ENCODE results near the gene RNF34.

The RNF34 gene

DNA sequence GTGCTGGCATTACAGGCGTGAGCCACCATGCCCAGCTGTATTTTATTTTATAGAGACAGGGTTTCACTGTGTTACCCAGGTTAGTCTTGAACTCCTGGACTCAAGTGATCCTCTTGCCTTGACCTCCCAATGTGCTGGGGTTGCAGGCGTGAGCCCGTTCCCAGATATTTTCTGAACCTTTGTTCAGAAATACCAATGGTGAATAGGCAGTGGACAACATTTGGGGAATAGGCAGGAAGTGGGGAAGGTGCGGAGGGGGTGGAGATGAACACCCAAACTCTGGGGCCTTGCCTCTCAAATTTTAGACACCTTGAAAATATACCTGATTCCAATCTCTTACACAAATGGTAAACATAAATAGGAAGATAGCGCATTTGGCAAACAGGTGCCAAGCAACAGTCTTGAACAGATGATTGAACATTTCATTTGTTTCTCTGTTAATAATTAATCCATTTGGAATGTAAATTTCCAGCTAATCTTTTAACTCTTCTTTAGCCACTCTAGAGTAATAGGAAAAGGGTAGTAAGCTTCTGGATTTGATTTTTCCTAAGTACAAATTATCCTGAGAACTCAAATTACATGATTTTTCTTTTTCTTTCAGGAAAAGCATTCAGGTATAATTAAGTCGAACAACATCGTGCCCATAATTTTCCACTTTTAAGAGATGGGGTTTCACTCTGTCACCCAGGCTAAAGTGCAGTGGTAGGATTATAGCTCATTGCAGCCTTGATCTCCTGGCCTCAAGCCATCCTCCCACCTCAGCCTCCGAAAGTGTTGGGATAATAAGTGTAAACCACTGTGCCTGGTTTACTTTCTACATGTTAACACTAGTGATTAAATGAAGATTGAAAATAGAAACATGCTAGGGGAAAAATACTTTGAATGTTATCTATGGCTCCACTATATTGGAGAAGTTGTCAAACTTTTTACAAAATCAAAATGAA is 22.9 kb upstream of the RNF34 start:
- no peak for TF ChIP-seq TAF1 (IDR thresholded peaks at IDR 0.05; ENCODE audit: borderline replicate concordance, insufficient read depth, low read length)
- no peak for TF ChIP-seq FOXP2 (optimal IDR thresholded peaks at IDR 0.05; ENCODE audit: borderline replicate concordance, extremely low read depth, extremely low read length, insufficient read depth)
- TF ChIP-seq SIN3A (IDR thresholded peaks at IDR 0.05; ENCODE audit: borderline replicate concordance, insufficient read depth, low read length) = no peak
- TF ChIP-seq, protein P1, sequence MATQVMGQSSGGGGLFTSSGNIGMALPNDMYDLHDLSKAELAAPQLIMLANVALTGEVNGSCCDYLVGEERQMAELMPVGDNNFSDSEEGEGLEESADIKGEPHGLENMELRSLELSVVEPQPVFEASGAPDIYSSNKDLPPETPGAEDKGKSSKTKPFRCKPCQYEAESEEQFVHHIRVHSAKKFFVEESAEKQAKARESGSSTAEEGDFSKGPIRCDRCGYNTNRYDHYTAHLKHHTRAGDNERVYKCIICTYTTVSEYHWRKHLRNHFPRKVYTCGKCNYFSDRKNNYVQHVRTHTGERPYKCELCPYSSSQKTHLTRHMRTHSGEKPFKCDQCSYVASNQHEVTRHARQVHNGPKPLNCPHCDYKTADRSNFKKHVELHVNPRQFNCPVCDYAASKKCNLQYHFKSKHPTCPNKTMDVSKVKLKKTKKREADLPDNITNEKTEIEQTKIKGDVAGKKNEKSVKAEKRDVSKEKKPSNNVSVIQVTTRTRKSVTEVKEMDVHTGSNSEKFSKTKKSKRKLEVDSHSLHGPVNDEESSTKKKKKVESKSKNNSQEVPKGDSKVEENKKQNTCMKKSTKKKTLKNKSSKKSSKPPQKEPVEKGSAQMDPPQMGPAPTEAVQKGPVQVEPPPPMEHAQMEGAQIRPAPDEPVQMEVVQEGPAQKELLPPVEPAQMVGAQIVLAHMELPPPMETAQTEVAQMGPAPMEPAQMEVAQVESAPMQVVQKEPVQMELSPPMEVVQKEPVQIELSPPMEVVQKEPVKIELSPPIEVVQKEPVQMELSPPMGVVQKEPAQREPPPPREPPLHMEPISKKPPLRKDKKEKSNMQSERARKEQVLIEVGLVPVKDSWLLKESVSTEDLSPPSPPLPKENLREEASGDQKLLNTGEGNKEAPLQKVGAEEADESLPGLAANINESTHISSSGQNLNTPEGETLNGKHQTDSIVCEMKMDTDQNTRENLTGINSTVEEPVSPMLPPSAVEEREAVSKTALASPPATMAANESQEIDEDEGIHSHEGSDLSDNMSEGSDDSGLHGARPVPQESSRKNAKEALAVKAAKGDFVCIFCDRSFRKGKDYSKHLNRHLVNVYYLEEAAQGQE (IDR thresholded peaks at IDR 0.05; ENCODE audit: insufficient read depth in 1 of 2, low read depth in 2 of 2, low read length in 2 of 2) = no peak
- no peak for TF ChIP-seq POLR2AphosphoS5 (IDR thresholded peaks at IDR 0.05; ENCODE audit: low read depth, low read length)

DNA sequence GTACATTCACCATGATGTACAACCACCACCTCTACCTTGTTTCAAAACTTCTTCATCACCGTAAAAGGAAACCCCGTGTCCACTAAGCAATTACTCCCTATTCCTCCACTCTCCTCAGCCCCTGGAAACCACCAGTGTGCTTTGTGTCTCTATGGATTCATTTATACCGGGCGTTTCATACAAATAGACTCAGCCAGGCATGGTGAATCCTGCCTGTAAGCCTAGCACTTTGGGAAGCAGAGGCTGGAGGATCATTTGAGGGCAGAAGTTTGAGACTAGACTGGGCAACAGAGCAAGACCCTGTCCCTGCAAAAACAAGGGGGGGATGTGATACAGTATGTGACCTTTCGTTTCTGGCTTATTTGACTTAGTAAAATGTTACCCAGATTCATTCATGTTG is 21.2 kb upstream of the RNF34 start:
- TF ChIP-seq SIN3A (IDR thresholded peaks at IDR 0.05; ENCODE audit: borderline replicate concordance, insufficient read depth, low read length) (no peak), TAF1 (IDR thresholded peaks at IDR 0.05; ENCODE audit: borderline replicate concordance, insufficient read depth, low read length) (no peak), POLR2AphosphoS5 (IDR thresholded peaks at IDR 0.05; ENCODE audit: low read depth, low read length) (no peak), FOXP2 (optimal IDR thresholded peaks at IDR 0.05; ENCODE audit: borderline replicate concordance, extremely low read depth, extremely low read length, insufficient read depth) (no peak)
- TF ChIP-seq, protein P1 (IDR thresholded peaks at IDR 0.05; ENCODE audit: insufficient read depth in 1 of 2, low read depth in 2 of 2, low read length in 2 of 2) = no peak

DNA sequence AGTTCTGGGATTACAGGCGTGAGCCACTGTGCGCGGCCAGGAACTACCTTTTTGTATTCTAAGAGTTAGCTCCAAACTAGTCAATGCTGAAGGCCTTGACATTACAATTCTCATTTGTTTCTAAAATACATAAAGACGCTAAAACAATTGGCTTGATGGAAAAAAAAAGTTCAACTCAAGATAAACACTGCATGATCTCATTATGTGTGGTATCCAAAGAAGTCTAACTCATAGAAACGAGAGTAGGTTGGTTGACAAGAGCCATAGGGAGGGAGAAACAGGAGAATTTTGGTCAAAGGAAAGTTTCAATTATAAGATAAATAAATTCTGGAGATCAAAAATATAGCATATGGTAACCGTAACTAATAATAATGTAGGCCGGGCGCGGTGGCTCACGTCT is 20.0 kb upstream of the RNF34 start:
- TF ChIP-seq TAF1 (IDR thresholded peaks at IDR 0.05; ENCODE audit: borderline replicate concordance, insufficient read depth, low read length) (no peak), SIN3A (IDR thresholded peaks at IDR 0.05; ENCODE audit: borderline replicate concordance, insufficient read depth, low read length) (no peak), FOXP2 (optimal IDR thresholded peaks at IDR 0.05; ENCODE audit: borderline replicate concordance, extremely low read depth, extremely low read length, insufficient read depth) (no peak), POLR2AphosphoS5 (IDR thresholded peaks at IDR 0.05; ENCODE audit: low read depth, low read length) (no peak)
- TF ChIP-seq, protein P1 (IDR thresholded peaks at IDR 0.05; ENCODE audit: insufficient read depth in 1 of 2, low read depth in 2 of 2, low read length in 2 of 2) = no peak

DNA sequence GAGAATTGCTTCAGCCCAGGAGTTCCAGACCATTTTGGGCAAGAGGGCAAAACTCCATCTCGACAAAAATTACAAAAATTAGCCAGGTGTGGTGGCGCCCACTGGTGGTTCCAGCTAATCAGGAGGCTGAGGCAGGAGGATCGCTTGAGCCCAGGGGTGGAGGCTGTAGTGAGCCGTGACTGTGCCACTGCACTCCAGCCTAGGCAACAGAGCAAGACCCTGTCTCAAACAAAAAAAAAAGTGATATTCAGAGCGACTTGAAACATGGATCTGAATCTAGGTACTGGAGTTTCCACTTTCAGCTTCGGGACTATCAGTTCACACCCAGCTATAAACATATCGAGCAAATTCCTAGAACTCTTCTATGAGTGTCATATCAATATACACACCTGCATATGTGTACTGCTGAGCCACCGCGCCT is 16.3 kb upstream of the RNF34 start:
- no peak for TF ChIP-seq SIN3A (IDR thresholded peaks at IDR 0.05; ENCODE audit: borderline replicate concordance, insufficient read depth, low read length)
- TF ChIP-seq, protein P1 (IDR thresholded peaks at IDR 0.05; ENCODE audit: insufficient read depth in 1 of 2, low read depth in 2 of 2, low read length in 2 of 2) = no peak
- no peak for TF ChIP-seq POLR2AphosphoS5 (IDR thresholded peaks at IDR 0.05; ENCODE audit: low read depth, low read length)
- no peak for TF ChIP-seq FOXP2 (optimal IDR thresholded peaks at IDR 0.05; ENCODE audit: borderline replicate concordance, extremely low read depth, extremely low read length, insufficient read depth)
- no peak for TF ChIP-seq TAF1 (IDR thresholded peaks at IDR 0.05; ENCODE audit: borderline replicate concordance, insufficient read depth, low read length)

All from PFSK-1 (cell line).